ENCODE measurements around the gene MYBPH. TPM values are rescaled to one million over a fixed set of nuclear protein-coding genes. Genes with fewer than 3 reads are reported as not detected.

The MYBPH gene
- total RNA-seq (2022) (not detected in 2 replicates), Bru-seq, nascent RNA (not detected), BruChase-seq, experiment 1, labeled RNA remaining after a 6-hour chase (not detected), BruChase-seq, experiment 2, labeled RNA remaining after a 2-hour chase (not detected)
- long read RNA-seq: 0 reads

- no peak for DNase-seq (ENCODE audit: unreplicated experiment)
- intact Hi-C loops (cut with micrococcal nuclease): no loop called here
- Mint-ChIP-seq H3K4me3 (ENCODE audit: unreplicated experiment) (no peak within 1 kb of the TSS), H3K9me3 (ENCODE audit: unreplicated experiment) (no peaks in the 10 kb centered on the region), H3K36me3 (ENCODE audit: insufficient read depth, unreplicated experiment) (no peaks in the 10 kb centered on the region), H3K27me3 (ENCODE audit: insufficient read depth, unreplicated experiment) (peaks cover 18% of the 10 kb centered on the region), H3K27ac (ENCODE audit: low read depth, unreplicated experiment) (no peak within 1 kb of the TSS), H3K4me1 (ENCODE audit: insufficient read depth, unreplicated experiment) (no peaks in the 10 kb centered on the region)
- POLR2A ChIA-PET: no interaction called here
- CTCF ChIA-PET: interaction anchor here (0.6 to 15.6 kb wide), 14 partner anchors 11 to 318 kb away, joined by 3 to 334 read pairs (median 6); partner anchors contain the start of genes ADORA1 and CHI3L1
- no TSS peak for BruUV-seq (replicated peaks)
- TF ChIP-seq CTCF (IDR thresholded peaks at IDR 0.05; ENCODE audit: unreplicated experiment): no peak
These were observed at the start of gene MYBPH for GRCh38 chr1:203175237-203175826. Gene MYBPH, minus strand, starts transcription at chr1:203175826. Its CDS starts 71 bp downstream, at chr1:203175755.

GRCh38 chr1:203225071-203225470 is 49.4 kb upstream of the MYBPH start:
- Mint-ChIP-seq H3K27me3 (ENCODE audit: insufficient read depth, unreplicated experiment) (peaks cover 71% of the 10 kb centered on the region), H3K9me3 (ENCODE audit: unreplicated experiment) (no peaks in the 10 kb centered on the region), H3K4me1 (ENCODE audit: insufficient read depth, unreplicated experiment) (no peaks in the 10 kb centered on the region), H3K36me3 (ENCODE audit: insufficient read depth, unreplicated experiment) (no peaks in the 10 kb centered on the region), H3K27ac (ENCODE audit: low read depth, unreplicated experiment) (no peak overlapping the region), H3K4me3 (ENCODE audit: unreplicated experiment) (no peak overlapping the region)
- DNase-seq (ENCODE audit: unreplicated experiment): no peak
- ChIA-PET POLR2A (interaction anchor here (0.7 to 1.6 kb wide), 2 partner anchors 9 to 35 kb away, joined by 3 to 4 read pairs; no protein-coding TSS in a partner anchor), CTCF (interaction anchor here (1.1 to 18.5 kb wide), 10 partner anchors 8 to 186 kb away, joined by 3 to 702 read pairs (median 4); no protein-coding TSS in a partner anchor)
- no peak for TF ChIP-seq CTCF (IDR thresholded peaks at IDR 0.05; ENCODE audit: unreplicated experiment)
- intact Hi-C loops (cut with micrococcal nuclease): no loop called here
- no TSS peak for BruUV-seq (replicated peaks)

- no peak overlapping the region for H3K27ac Mint-ChIP-seq (ENCODE audit: low read depth, unreplicated experiment)
- H3K9me3 Mint-ChIP-seq (ENCODE audit: unreplicated experiment): no peaks in the 10 kb centered on the region
- H3K36me3 Mint-ChIP-seq (ENCODE audit: insufficient read depth, unreplicated experiment): no peaks in the 10 kb centered on the region
- peaks cover 81% of the 10 kb centered on the region for H3K27me3 Mint-ChIP-seq (ENCODE audit: insufficient read depth, unreplicated experiment)
- POLR2A ChIA-PET: no interaction called here
- intact Hi-C loops (cut with micrococcal nuclease): no loop called here
- BruUV-seq (replicated peaks): no TSS peak
- CTCF ChIA-PET: interaction anchor here (0.8 to 18.5 kb wide), 5 partner anchors 14 to 184 kb away, joined by 3 to 702 read pairs (median 5); no protein-coding TSS in a partner anchor
- no peak for DNase-seq (ENCODE audit: unreplicated experiment)
- no peaks in the 10 kb centered on the region for H3K4me1 Mint-ChIP-seq (ENCODE audit: insufficient read depth, unreplicated experiment)
- no peak overlapping the region for H3K4me3 Mint-ChIP-seq (ENCODE audit: unreplicated experiment)
- no peak for TF ChIP-seq CTCF (IDR thresholded peaks at IDR 0.05; ENCODE audit: unreplicated experiment)
These were observed 47.6 kb upstream of the MYBPH start for GRCh38 chr1:203223012-203223775.

- no TSS peak for BruUV-seq (replicated peaks)
- Mint-ChIP-seq H3K27me3 (ENCODE audit: insufficient read depth, unreplicated experiment) (peaks cover 62% of the 10 kb centered on the region), H3K36me3 (ENCODE audit: insufficient read depth, unreplicated experiment) (no peaks in the 10 kb centered on the region), H3K4me3 (ENCODE audit: unreplicated experiment) (no peak overlapping the region), H3K4me1 (ENCODE audit: insufficient read depth, unreplicated experiment) (no peaks in the 10 kb centered on the region), H3K9me3 (ENCODE audit: unreplicated experiment) (no peaks in the 10 kb centered on the region), H3K27ac (ENCODE audit: low read depth, unreplicated experiment) (no peak overlapping the region)
- no peak for TF ChIP-seq CTCF (IDR thresholded peaks at IDR 0.05; ENCODE audit: unreplicated experiment)
- intact Hi-C loops (cut with micrococcal nuclease): no loop called here
- no peak for DNase-seq (ENCODE audit: unreplicated experiment)
- ChIA-PET CTCF (interaction anchor here (0.6 to 18.5 kb wide), 5 partner anchors 47 to 180 kb away, joined by 3 to 702 read pairs (median 159); no protein-coding TSS in a partner anchor), POLR2A (interaction anchor here (0.7 kb wide), 1 partner anchor 105 kb away, joined by 3 read pairs; no protein-coding TSS in a partner anchor)
These were observed 44.3 kb upstream of the MYBPH start for GRCh38 chr1:203219934-203220333.
